Trophoblast cell (in vitro differentiated cells and primary cell): ENCODE data around the gene FUT8.

ENCODE experiments used
- DNase-seq, 2 donors: peaks; one replicate each; pipeline ENCODE4 v3.0.0-alpha.2; 2016
- H2AFZ ChIP-seq: 2 replicates; pipeline ENCODE4 v1.6.1; 2013; ENCODE audit warnings: low read length, moderate library complexity, mild to moderate bottlenecking; ENCODE audit not compliant: insufficient read depth, poor library complexity
- H2AK5ac ChIP-seq: 2 replicates; pipeline ENCODE4 v1.6.1; 2013; ENCODE audit warnings: mild to moderate bottlenecking, low read length
- H2BK120ac ChIP-seq: 2 replicates; pipeline ENCODE4 v1.6.1; 2013; ENCODE audit warnings: low read length, mild to moderate bottlenecking, moderate library complexity; ENCODE audit not compliant: insufficient read depth, poor library complexity
- H2BK12ac ChIP-seq: 2 replicates; pipeline ENCODE4 v1.6.1; 2013; ENCODE audit warnings: mild to moderate bottlenecking, low read length, moderate library complexity
- H2BK5ac ChIP-seq: 2 replicates; pipeline ENCODE4 v1.6.1; 2013; ENCODE audit warnings: low read length, low read depth, moderate library complexity, mild to moderate bottlenecking; ENCODE audit not compliant: poor library complexity
- H3K14ac ChIP-seq: 2 replicates; pipeline ENCODE4 v1.6.1; 2013; ENCODE audit warnings: mild to moderate bottlenecking, low read length
- H3K18ac ChIP-seq: 2 replicates; pipeline ENCODE4 v1.6.1; 2013; ENCODE audit warnings: mild to moderate bottlenecking, low read length
- H3K23ac ChIP-seq: 2 replicates; pipeline ENCODE4 v1.6.1; 2013; ENCODE audit warnings: low read length
- H3K27ac ChIP-seq: 2 replicates; pipeline ENCODE4 v1.5.1; 2013; ENCODE audit warnings: low read depth, mild to moderate bottlenecking, inconsistent platforms, low read length, moderate library complexity
- H3K27me3 ChIP-seq: 2 replicates; pipeline ENCODE4 v1.6.1; 2013; ENCODE audit warnings: inconsistent platforms, mild to moderate bottlenecking, low read length, moderate library complexity; ENCODE audit not compliant: insufficient read depth
- H3K36me3 ChIP-seq, 2 experiments: 1 replicate in 1 of 2; 2 replicates in 1 of 2; pipeline ENCODE4 v1.6.1; 2013; ENCODE audit warnings: low read length in 2 of 2, mild to moderate bottlenecking in 2 of 2, moderate library complexity in 1 of 2; ENCODE audit not compliant: insufficient read depth in 2 of 2, control insufficient read depth in 1 of 2
- H3K4ac ChIP-seq: 2 replicates; pipeline ENCODE4 v1.6.1; 2013; ENCODE audit warnings: low read depth, mild to moderate bottlenecking, low read length, moderate library complexity
- H3K4me1 ChIP-seq, 2 experiments: 1 replicate in 1 of 2; 2 replicates in 1 of 2; pipeline ENCODE4 v1.6.1; 2013; ENCODE audit warnings: low read length in 2 of 2, mild to moderate bottlenecking in 2 of 2, moderate library complexity in 1 of 2; ENCODE audit not compliant: insufficient read depth in 2 of 2, control insufficient read depth in 1 of 2
- H3K4me2 ChIP-seq: 2 replicates; pipeline ENCODE4 v1.6.1; 2013; ENCODE audit warnings: inconsistent platforms, mild to moderate bottlenecking, low read length, moderate library complexity
- H3K4me3 ChIP-seq: 2 replicates; pipeline ENCODE4 v1.5.1; 2013; ENCODE audit warnings: mild to moderate bottlenecking, low read depth, low read length, inconsistent platforms
- H3K79me1 ChIP-seq: one replicate; pipeline ENCODE4 v1.6.1; 2013; ENCODE audit warnings: low read length
- H3K79me2 ChIP-seq: 2 replicates; pipeline ENCODE4 v1.6.1; 2013; ENCODE audit warnings: low read length, mild to moderate bottlenecking; ENCODE audit not compliant: control insufficient read depth, insufficient read depth, poor library complexity
- H3K9ac ChIP-seq: 2 replicates; pipeline ENCODE4 v1.6.1; 2013; ENCODE audit warnings: mild to moderate bottlenecking, low read length
- H3K9me3 ChIP-seq: 2 replicates; pipeline ENCODE4 v1.6.1; 2013; ENCODE audit warnings: low read depth, mild to moderate bottlenecking, control low read depth, inconsistent platforms, low read length; ENCODE audit not compliant: insufficient read depth
- H4K12ac ChIP-seq: 2 replicates; pipeline ENCODE4 v1.6.1; 2013; ENCODE audit warnings: low read depth, mild to moderate bottlenecking, low read length, moderate library complexity
- H4K8ac ChIP-seq: 2 replicates; pipeline ENCODE4 v1.6.1; 2013; ENCODE audit warnings: low read depth, mild to moderate bottlenecking, low read length, moderate library complexity
- H4K91ac ChIP-seq: one replicate; pipeline ENCODE4 v1.6.1; 2013; ENCODE audit warnings: low read depth, mild to moderate bottlenecking, low read length, moderate library complexity
- WGBS: extraction: QIAGEN DNeasy Blood & Tissue Kit; methylation state at CpG from one replicate; pipeline ENCODE4 v1.1.7; 2013; ENCODE audit warnings: missing lambda C conversion rate; ENCODE audit not compliant: insufficient read length, insufficient coverage; ENCODE audit errors: extremely low coverage; 5-methylcytosine and 5-hydroxymethylcytosine counted together

The FUT8 gene

DNA sequence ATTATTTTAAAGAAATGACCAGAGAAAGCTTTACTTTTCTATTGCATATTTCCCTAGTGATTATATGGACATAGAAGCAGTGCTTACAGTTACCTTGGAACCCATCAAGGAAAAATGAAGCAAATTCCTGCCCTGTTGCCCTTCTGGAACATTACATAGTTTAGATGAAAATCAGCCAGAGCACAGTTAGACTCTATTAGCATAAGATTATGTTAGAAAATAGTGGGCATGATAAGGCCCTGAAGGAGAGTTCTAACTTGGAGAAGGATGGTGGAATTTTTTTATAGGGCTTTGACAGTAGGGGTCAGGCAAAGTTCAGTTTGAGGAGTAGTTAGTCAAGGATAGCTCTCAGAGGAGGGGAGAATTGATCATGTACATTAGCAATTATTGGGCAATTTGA, 74.3 kb downstream of the FUT8 start:
- Histone ChIP-seq H3K14ac (no peak overlapping the region), H2AFZ (no peak overlapping the region), H2AK5ac (no peak overlapping the region), H4K12ac (no peak overlapping the region), H3K9me3 (no peaks in the 10 kb centered on the region), H3K36me3 (no peaks in the 10 kb centered on the region), H3K4me3 (no peak overlapping the region), H3K4ac (no peak overlapping the region), H3K4me2 (no peak overlapping the region), H3K27me3 (no peaks in the 10 kb centered on the region), H4K91ac (no peak overlapping the region), H2BK5ac (no peak overlapping the region), H3K79me2 (peaks cover 8% of the 10 kb centered on the region), H3K79me1 (no peaks in the 10 kb centered on the region), H2BK12ac (no peak overlapping the region), H3K9ac (no peak overlapping the region), H3K18ac (no peak overlapping the region), H2BK120ac (no peak overlapping the region), H3K23ac (no peak overlapping the region), H3K4me1 (peaks cover 5 to 9% of the 10 kb centered on the region in 2 experiments), H3K27ac (no peak overlapping the region), H4K8ac (no peak overlapping the region)
- DNase-seq: no peak

DNA sequence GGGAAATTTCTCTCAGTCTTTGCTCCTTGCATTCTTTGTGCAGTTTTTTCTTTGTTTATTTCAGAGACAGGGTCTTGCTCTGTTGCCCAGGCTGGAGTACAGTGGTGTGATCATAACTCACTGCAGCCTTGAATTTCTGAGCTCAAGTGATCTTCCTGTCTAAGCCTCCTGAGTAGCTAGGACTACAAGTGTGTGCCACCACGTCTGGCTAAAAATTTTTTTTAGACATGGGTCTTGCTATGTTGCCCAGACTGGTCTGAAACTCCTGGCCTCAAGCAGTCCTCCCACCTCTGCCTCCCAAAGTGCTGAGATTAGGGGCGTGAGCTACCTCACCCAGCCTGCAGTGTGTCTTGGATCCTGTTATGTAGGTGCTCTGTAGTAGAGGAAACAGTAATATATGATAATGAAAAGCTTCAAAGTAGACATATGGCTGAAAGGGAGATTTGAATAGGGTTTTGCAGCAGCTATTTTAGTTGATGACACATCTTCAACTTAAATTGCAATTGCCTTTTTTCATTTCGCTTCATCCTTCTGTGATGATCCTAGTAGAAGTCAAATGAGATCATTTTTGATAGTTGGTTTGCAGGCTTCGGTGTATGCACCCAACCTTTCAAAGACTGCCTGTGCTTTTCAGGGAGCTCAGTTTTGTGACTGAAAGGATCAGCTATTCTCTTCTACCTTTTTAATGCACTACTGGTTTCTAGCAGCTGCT, 75.4 kb downstream of the FUT8 start:
- H2AK5ac ChIP-seq: no peak overlapping the region
- no peak overlapping the region for H3K4ac ChIP-seq
- H3K79me2 ChIP-seq: peaks cover 7% of the 10 kb centered on the region

DNA sequence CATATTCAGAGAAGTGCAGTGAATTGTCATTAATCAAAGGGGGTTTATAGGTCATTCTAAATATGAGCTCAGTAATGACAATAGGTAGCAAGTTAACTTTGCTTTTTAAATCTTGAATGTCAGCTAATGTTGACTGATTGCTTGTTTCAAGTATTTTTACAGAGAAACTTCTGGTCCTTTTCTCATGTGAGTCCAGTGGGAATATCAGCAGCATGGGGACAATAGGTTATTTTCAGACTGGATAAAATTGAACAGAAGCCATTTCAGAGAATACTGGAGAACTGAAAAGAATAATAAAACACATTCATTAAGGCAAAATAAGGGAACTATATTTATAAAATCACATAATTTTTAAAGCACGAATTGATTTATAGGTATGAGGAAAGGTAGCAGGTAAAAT, 78.7 kb downstream of the FUT8 start:
- no peak overlapping the region for H2BK12ac ChIP-seq
- no peak overlapping the region for H3K9ac ChIP-seq
- H3K79me2 ChIP-seq: no peaks in the 10 kb centered on the region
- H3K27me3 ChIP-seq: no peaks in the 10 kb centered on the region
- H3K27ac ChIP-seq: no peak overlapping the region
- H3K4me2 ChIP-seq: no peak overlapping the region
- no peak overlapping the region for H2BK5ac ChIP-seq
- no peak for DNase-seq
- no peak overlapping the region for H4K12ac ChIP-seq
- H2AFZ ChIP-seq: no peak overlapping the region
- no peak overlapping the region for H4K8ac ChIP-seq
- H3K4ac ChIP-seq: no peak overlapping the region
- H3K9me3 ChIP-seq: no peaks in the 10 kb centered on the region
- no peak overlapping the region for H2AK5ac ChIP-seq
- no peak overlapping the region for H2BK120ac ChIP-seq
- 100% methylated on average over 1 of the region's 1 CpG for WGBS
- H3K79me1 ChIP-seq: no peaks in the 10 kb centered on the region
- H3K36me3 ChIP-seq: peaks cover 0 to under 1% of the 10 kb centered on the region in 2 experiments
- no peak overlapping the region for H3K4me3 ChIP-seq
- no peak overlapping the region for H3K18ac ChIP-seq
- no peaks in the 10 kb centered on the region for H3K4me1 ChIP-seq
- no peak overlapping the region for H4K91ac ChIP-seq
- no peak overlapping the region for H3K23ac ChIP-seq
- no peak overlapping the region for H3K14ac ChIP-seq

More for the DNA sequence above, 75.4 kb downstream of the FUT8 start:
- Histone ChIP-seq H3K27ac (no peak overlapping the region), H3K18ac (no peak overlapping the region), H2BK120ac (no peak overlapping the region), H2AFZ (no peak overlapping the region), H2BK12ac (no peak overlapping the region), H3K27me3 (no peaks in the 10 kb centered on the region), H4K91ac (no peak overlapping the region), H3K14ac (no peak overlapping the region), H2BK5ac (no peak overlapping the region), H3K4me2 (no peak overlapping the region), H3K9ac (no peak overlapping the region), H4K8ac (no peak overlapping the region), H3K36me3 (no peaks in the 10 kb centered on the region), H4K12ac (no peak overlapping the region), H3K4me3 (no peak overlapping the region), H3K9me3 (no peaks in the 10 kb centered on the region), H3K4me1 (peaks cover 3 to 6% of the 10 kb centered on the region in 2 experiments), H3K23ac (no peak overlapping the region), H3K79me1 (no peaks in the 10 kb centered on the region)
- DNase-seq: no peak
- no CpG with 5 or more reads among the region's 4 CpGs for WGBS

DNA sequence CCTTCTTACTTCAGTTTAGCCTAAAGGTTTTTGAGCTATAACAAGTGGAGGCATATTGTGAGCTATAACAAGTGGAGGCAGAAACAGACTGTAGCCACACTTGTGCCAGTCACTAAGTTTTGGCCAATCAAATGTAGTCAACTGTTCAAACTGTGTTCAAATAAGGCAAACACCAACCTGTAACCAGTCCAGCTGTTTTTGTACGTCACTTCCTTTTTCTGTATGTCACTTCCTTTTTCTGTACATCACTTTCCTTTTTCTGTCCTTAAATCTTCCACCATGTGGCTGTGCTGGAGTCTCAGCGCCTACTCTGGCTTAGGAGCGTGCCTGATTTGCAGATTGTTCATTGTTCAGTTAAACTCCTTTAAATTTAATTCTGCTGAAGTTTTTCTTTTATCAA, 79.7 kb downstream of the FUT8 start:
- H3K27me3 ChIP-seq: no peaks in the 10 kb centered on the region
- no peak overlapping the region for H3K9ac ChIP-seq
- no peak for DNase-seq
- H2AK5ac ChIP-seq: no peak overlapping the region
- H2BK12ac ChIP-seq: no peak overlapping the region
- H3K9me3 ChIP-seq: no peaks in the 10 kb centered on the region
- H2AFZ ChIP-seq: no peak overlapping the region
- no peaks in the 10 kb centered on the region for H3K79me2 ChIP-seq
- H2BK120ac ChIP-seq: no peak overlapping the region
- H2BK5ac ChIP-seq: no peak overlapping the region
- H3K27ac ChIP-seq: no peak overlapping the region
- no peak overlapping the region for H3K4me3 ChIP-seq
- H3K79me1 ChIP-seq: peaks cover 2% of the 10 kb centered on the region
- H3K23ac ChIP-seq: no peak overlapping the region
- no CpG with 5 or more reads among the region's 3 CpGs for WGBS
- no peak overlapping the region for H3K4me2 ChIP-seq
- H3K36me3 ChIP-seq: peaks cover 2 to 5% of the 10 kb centered on the region in 2 experiments
- no peak overlapping the region for H4K8ac ChIP-seq
- no peak overlapping the region for H3K4ac ChIP-seq
- no peak overlapping the region for H4K12ac ChIP-seq
- no peak overlapping the region for H4K91ac ChIP-seq
- H3K4me1 ChIP-seq: no peaks in the 10 kb centered on the region
- H3K14ac ChIP-seq: no peak overlapping the region
- H3K18ac ChIP-seq: no peak overlapping the region
